ENCODE results near the gene LRRK2.
"Not testable (repeated sequence)": the region's sequence is repeated elsewhere in the genome, so short reads cannot be mapped to it uniquely, and the experiment has no call there.

Gene LRRK2

DNA sequence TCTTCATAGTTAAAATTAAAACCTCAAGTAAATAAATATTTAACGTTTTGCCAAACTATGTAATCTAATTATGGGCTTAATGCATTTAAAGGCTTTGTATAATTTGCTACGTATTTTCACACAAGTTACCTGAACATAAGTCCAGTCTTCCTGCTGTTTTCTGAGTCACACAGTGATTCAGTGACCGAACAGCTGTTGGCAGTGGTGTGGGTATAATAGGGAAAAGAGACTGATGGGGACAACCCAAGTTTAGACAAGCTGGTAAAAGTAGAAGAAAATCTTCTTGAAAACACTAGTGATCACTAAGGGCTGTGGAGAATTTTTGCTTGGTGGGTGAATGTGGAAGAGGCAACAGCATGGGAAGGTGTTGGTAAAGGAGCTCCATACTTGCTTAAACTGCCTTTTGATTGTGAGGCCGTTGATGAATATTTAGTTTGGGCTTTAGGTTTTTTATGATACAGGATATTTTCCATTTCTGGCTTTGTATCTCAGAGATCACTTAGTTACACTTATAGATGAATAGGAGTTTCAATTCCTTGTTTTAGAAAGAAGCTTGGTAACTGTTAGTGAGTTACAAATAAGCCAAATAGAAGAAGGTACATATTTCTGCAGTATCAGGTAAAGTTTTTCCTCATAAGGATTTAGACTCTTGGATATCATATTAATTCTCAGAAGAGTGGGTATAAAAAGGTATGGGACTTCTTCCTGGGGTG lies 23.9 kb downstream of the LRRK2 start:
- Histone ChIP-seq H3K9me3 (ENCODE audit: control insufficient read depth in 2 of 2, low read length in 2 of 2) (no peaks in the 10 kb centered on the region), H3K27me3 (ENCODE audit: control insufficient read depth in 1 of 2, insufficient read depth in 2 of 2, low read length in 2 of 2) (no peaks in the 10 kb centered on the region), H3K9ac (ENCODE audit: low read length in 2 of 2) (no peak overlapping the region), H3K36me3 (ENCODE audit: control insufficient read depth in 2 of 2, insufficient read depth in 2 of 2, low read length in 2 of 2) (peaks cover 5 to 12% of the 10 kb centered on the region in 2 donors), H3K4me3 (ENCODE audit: low read length in 2 of 2) (no peak overlapping the region), H3K4me1 (ENCODE audit: control insufficient read depth, insufficient read depth, low read length) (no peaks in the 10 kb centered on the region), H3K27ac (ENCODE audit: low read length) (no peak overlapping the region)

DNA sequence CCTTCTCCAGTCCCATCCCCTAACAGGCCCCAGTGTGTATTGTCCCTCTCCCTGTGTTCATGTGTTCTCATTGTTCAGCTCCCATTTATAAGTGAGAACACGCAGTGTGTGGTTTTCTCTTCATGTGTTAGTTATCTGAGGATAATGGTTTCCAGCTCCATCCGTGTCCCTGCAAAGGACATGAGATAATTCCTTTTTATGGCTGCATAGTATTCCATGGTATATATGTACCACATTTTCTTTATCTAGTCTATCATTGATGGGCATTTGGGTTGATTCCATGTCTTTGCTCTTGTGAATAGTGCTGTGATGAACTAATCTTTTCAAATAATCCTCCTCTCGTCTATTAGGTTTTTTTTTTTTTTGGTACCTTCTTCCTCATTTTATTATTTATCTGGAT lies 25.9 kb downstream of the LRRK2 start:
- not testable (repeated sequence) for H3K9me3 ChIP-seq (ENCODE audit: control insufficient read depth in 2 of 2, low read length in 2 of 2); H3K27me3 ChIP-seq (ENCODE audit: control insufficient read depth in 1 of 2, insufficient read depth in 2 of 2, low read length in 2 of 2); H3K27ac ChIP-seq (ENCODE audit: low read length); H3K4me1 ChIP-seq (ENCODE audit: control insufficient read depth, insufficient read depth, low read length); H3K4me3 ChIP-seq (ENCODE audit: low read length in 2 of 2); H3K9ac ChIP-seq (ENCODE audit: low read length in 2 of 2)
- peaks cover 5 to 12% of the 10 kb centered on the region in 2 donors for H3K36me3 ChIP-seq (ENCODE audit: control insufficient read depth in 2 of 2, insufficient read depth in 2 of 2, low read length in 2 of 2)

DNA sequence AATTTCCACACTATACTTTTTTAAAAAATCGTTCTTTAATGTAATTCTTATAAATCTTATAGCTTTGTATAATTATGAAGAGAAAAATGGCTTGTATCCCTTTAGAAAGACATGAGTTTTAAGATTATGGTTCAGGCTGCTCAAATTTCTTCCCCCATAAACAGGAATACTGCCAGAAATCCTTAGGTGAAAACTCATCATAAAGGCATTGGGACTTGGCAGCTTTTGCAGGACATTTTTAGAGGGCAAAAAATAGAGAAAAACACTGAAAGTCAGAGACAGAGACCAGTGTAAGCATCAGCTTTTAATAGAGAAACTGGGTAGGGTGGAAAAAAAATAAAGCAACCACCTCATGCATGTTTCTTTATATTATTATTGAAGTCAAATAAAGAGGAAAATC lies 29.1 kb downstream of the LRRK2 start:
- Histone ChIP-seq H3K9me3 (ENCODE audit: control insufficient read depth in 2 of 2, low read length in 2 of 2) (no peaks in the 10 kb centered on the region), H3K4me1 (ENCODE audit: control insufficient read depth, insufficient read depth, low read length) (no peaks in the 10 kb centered on the region), H3K4me3 (ENCODE audit: low read length in 2 of 2) (no peak overlapping the region), H3K27ac (ENCODE audit: low read length) (no peak overlapping the region), H3K9ac (ENCODE audit: low read length in 2 of 2) (no peak overlapping the region), H3K27me3 (ENCODE audit: control insufficient read depth in 1 of 2, insufficient read depth in 2 of 2, low read length in 2 of 2) (no peaks in the 10 kb centered on the region), H3K36me3 (ENCODE audit: control insufficient read depth in 2 of 2, insufficient read depth in 2 of 2, low read length in 2 of 2) (peaks cover 9% of the 10 kb centered on the region in 2 donors)

DNA sequence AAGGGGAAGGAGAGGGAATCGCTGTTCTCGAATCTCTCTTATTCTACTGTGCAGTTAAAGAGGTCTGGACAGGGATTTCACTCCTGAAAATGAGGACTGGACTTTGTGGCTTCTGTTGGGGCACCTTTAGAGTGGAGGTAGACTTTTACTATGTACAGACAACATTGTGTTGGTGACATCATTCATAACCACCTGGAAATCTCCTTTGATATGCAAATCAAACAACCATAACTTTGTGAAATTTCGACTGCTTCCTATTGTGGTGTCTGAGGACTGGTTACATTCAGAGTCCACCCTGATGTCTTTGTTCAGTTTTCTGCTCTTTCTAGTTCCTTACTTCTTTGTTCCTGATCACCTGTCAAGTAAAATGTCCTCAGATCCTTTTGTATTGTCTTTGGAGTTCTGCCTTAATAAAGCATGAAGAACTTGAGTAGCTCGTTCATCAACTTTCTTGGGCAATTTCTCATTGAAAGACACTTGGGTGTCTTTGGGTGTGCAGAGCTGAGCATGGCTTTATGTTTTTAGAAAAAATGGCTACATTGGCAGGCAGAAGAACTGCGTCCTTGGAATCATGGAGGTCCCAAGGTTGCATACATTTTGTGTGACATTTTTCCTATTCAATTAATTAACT lies 29.8 kb downstream of the LRRK2 start:
- Histone ChIP-seq H3K9ac (ENCODE audit: low read length in 2 of 2) (no peak overlapping the region), H3K4me1 (ENCODE audit: control insufficient read depth, insufficient read depth, low read length) (no peaks in the 10 kb centered on the region), H3K9me3 (ENCODE audit: control insufficient read depth in 2 of 2, low read length in 2 of 2) (no peaks in the 10 kb centered on the region), H3K27ac (ENCODE audit: low read length) (no peak overlapping the region), H3K27me3 (ENCODE audit: control insufficient read depth in 1 of 2, insufficient read depth in 2 of 2, low read length in 2 of 2) (no peaks in the 10 kb centered on the region), H3K4me3 (ENCODE audit: low read length in 2 of 2) (no peak overlapping the region), H3K36me3 (ENCODE audit: control insufficient read depth in 2 of 2, insufficient read depth in 2 of 2, low read length in 2 of 2) (peaks cover 9 to 12% of the 10 kb centered on the region in 2 donors)

DNA sequence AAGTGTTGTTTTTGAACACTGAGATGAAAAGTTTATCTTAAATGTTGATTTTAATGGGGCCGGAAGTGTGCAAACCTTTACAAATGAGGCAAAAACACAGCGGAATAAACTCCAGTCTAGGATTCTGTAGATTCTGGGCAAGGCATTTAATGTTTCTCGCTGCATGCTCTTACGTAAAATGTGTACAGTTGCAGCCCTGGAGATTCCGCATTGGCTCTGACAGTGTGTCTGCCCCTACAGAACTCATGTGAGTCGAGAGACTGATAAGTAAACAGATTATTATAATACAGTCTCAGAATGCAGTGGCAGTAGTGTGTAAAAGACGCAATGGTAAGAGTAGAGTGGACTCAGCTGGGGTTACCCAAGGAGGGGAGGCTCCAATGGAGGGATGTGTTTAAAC lies 33.6 kb downstream of the LRRK2 start:
- peaks cover 2 to 10% of the 10 kb centered on the region in 2 donors for H3K36me3 ChIP-seq (ENCODE audit: control insufficient read depth in 2 of 2, insufficient read depth in 2 of 2, low read length in 2 of 2)
- H3K27me3 ChIP-seq (ENCODE audit: control insufficient read depth in 1 of 2, insufficient read depth in 2 of 2, low read length in 2 of 2), result no peaks in the 10 kb centered on the region
- no peaks in the 10 kb centered on the region for H3K4me1 ChIP-seq (ENCODE audit: control insufficient read depth, insufficient read depth, low read length)
- H3K27ac ChIP-seq (ENCODE audit: low read length), result no peak overlapping the region
- no peak overlapping the region for H3K4me3 ChIP-seq (ENCODE audit: low read length in 2 of 2)
- no peak overlapping the region for H3K9ac ChIP-seq (ENCODE audit: low read length in 2 of 2)
- H3K9me3 ChIP-seq (ENCODE audit: control insufficient read depth in 2 of 2, low read length in 2 of 2), result no peaks in the 10 kb centered on the region

DNA sequence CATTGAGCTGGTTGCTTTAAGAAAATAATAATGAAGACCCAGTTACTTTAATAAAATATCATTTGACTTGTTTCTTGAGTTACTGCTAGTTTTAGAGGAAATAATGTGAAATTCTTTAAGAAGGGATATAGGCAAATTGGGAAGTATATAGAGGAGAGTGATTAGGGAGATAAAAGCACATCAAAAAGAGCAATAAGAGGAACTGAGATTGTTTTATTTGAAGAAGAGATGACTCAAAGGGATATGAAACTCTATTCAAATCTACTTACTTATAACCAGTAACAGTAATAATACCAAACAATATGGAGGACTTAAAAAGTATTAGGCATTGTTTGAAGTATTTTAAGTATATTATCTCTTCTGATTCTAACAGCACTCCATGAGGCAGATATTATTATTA lies 37.1 kb downstream of the LRRK2 start:
- Histone ChIP-seq H3K36me3 (ENCODE audit: control insufficient read depth in 2 of 2, insufficient read depth in 2 of 2, low read length in 2 of 2) (peaks cover 2 to 7% of the 10 kb centered on the region in 2 donors), H3K4me3 (ENCODE audit: low read length in 2 of 2) (no peak overlapping the region), H3K9me3 (ENCODE audit: control insufficient read depth in 2 of 2, low read length in 2 of 2) (no peaks in the 10 kb centered on the region)

DNA sequence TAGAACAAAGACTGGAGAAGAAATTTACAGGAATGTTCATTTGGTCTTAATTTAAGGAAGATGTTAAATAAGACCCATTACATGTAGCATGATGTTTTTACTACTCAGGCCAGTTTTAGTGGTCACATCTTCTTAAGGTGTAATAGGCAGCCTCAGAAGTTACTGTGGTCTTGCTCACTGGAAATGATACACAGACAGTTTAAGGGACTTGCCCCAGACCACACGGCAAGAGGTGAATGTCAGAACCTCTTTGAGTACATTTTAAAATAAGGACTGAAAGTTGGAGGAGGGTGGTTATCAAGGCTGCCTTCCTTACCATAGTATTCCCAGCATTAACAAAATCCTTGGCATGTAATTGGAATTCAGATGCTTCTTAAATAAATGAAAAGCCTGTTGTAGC lies 37.9 kb downstream of the LRRK2 start:
- no peaks in the 10 kb centered on the region for H3K27me3 ChIP-seq (ENCODE audit: control insufficient read depth in 1 of 2, insufficient read depth in 2 of 2, low read length in 2 of 2)
- H3K9ac ChIP-seq (ENCODE audit: low read length in 2 of 2), result no peak overlapping the region
- H3K4me1 ChIP-seq (ENCODE audit: control insufficient read depth, insufficient read depth, low read length), result no peaks in the 10 kb centered on the region
- no peak overlapping the region for H3K27ac ChIP-seq (ENCODE audit: low read length)
- no peak overlapping the region for H3K4me3 ChIP-seq (ENCODE audit: low read length in 2 of 2)
- peaks cover 2 to 9% of the 10 kb centered on the region in 2 donors for H3K36me3 ChIP-seq (ENCODE audit: control insufficient read depth in 2 of 2, insufficient read depth in 2 of 2, low read length in 2 of 2)
- H3K9me3 ChIP-seq (ENCODE audit: control insufficient read depth in 2 of 2, low read length in 2 of 2), result no peaks in the 10 kb centered on the region

More for the DNA sequence above, 37.1 kb downstream of the LRRK2 start:
- Histone ChIP-seq H3K27me3 (ENCODE audit: control insufficient read depth in 1 of 2, insufficient read depth in 2 of 2, low read length in 2 of 2) (no peaks in the 10 kb centered on the region), H3K27ac (ENCODE audit: low read length) (no peak overlapping the region), H3K9ac (ENCODE audit: low read length in 2 of 2) (no peak overlapping the region), H3K4me1 (ENCODE audit: control insufficient read depth, insufficient read depth, low read length) (no peaks in the 10 kb centered on the region)

DNA sequence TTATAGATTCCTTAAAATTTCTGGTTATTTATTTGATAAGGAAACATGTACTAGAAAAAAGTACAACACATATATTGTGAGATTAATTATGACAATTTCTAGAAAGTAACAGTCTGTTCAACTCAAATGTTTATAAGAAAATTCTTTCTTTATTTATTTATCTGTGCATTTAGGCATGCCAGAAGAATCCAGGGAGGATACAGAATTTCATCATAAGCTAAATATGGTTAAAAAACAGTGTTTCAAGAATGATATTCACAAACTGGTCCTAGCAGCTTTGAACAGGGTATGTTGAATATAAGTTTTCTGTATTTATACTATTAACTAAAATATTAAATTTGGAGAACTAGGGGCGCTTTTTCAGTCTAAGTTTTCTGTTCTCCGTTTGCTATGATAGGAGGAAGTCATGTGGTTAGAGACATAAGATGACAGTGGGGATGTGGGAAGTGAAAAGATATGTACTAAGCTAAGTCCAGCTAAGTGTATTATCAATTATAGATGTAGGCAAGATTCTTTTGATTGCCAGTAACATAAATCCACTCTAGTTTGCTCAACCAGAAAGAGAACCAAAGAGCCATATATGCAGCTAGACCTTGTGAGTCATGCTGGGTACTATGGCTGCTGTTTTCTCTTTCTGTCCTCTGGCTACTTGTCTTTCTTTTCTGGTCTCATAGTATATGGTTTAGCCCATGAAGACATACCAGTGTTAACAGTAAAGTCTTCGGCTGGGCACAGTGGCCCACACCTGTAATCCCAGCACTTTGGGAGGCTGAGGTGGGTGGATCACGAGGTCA lies 39.0 kb downstream of the LRRK2 start:
- no peaks in the 10 kb centered on the region for H3K9me3 ChIP-seq (ENCODE audit: control insufficient read depth in 2 of 2, low read length in 2 of 2)
- H3K4me3 ChIP-seq (ENCODE audit: low read length in 2 of 2), result no peak overlapping the region
- no peaks in the 10 kb centered on the region for H3K27me3 ChIP-seq (ENCODE audit: control insufficient read depth in 1 of 2, insufficient read depth in 2 of 2, low read length in 2 of 2)
- no peak overlapping the region for H3K27ac ChIP-seq (ENCODE audit: low read length)
- H3K4me1 ChIP-seq (ENCODE audit: control insufficient read depth, insufficient read depth, low read length), result no peaks in the 10 kb centered on the region
- peaks cover 2 to 9% of the 10 kb centered on the region in 2 donors for H3K36me3 ChIP-seq (ENCODE audit: control insufficient read depth in 2 of 2, insufficient read depth in 2 of 2, low read length in 2 of 2)
- H3K9ac ChIP-seq (ENCODE audit: low read length in 2 of 2), result no peak overlapping the region

DNA sequence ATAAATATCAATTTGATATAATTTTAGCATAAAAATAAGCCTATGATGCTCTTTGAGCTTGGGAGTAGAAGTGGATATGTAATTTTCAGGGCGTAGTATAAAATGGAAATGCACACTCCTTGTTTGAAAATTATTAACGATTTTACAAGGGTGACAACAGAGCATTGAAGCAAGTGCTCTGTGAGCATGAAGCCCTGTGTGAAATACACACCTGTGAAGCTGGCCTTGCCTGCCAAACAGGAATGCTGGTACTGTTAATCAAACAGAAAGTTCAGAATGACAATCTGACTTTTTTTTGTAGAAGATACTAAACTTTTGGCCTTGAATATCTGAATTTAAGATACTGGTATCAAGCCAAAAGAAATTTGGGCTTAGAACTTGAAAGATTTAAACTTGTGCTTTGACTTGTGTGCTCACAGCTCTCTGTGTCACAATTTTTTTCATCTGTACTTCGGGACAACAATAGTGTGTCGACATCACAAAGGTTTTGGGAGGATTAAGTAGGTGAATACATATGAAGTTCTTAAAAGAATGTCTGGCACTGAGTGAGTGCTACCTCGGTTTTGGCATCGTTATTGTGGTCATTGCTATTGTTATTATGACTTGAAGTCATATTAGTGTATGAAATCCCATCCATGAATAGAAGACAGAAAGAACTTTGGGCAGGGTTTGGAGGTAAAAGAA lies 47.3 kb downstream of the LRRK2 start:
- H3K9ac ChIP-seq (ENCODE audit: low read length in 2 of 2), result no peak overlapping the region
- H3K27me3 ChIP-seq (ENCODE audit: control insufficient read depth in 1 of 2, insufficient read depth in 2 of 2, low read length in 2 of 2), result no peaks in the 10 kb centered on the region
- H3K36me3 ChIP-seq (ENCODE audit: control insufficient read depth in 2 of 2, insufficient read depth in 2 of 2, low read length in 2 of 2), result peaks cover 0 to 1% of the 10 kb centered on the region in 2 donors
- no peak overlapping the region for H3K27ac ChIP-seq (ENCODE audit: low read length)
- no peaks in the 10 kb centered on the region for H3K9me3 ChIP-seq (ENCODE audit: control insufficient read depth in 2 of 2, low read length in 2 of 2)
- no peak overlapping the region for H3K4me3 ChIP-seq (ENCODE audit: low read length in 2 of 2)
- H3K4me1 ChIP-seq (ENCODE audit: control insufficient read depth, insufficient read depth, low read length), result no peaks in the 10 kb centered on the region

DNA sequence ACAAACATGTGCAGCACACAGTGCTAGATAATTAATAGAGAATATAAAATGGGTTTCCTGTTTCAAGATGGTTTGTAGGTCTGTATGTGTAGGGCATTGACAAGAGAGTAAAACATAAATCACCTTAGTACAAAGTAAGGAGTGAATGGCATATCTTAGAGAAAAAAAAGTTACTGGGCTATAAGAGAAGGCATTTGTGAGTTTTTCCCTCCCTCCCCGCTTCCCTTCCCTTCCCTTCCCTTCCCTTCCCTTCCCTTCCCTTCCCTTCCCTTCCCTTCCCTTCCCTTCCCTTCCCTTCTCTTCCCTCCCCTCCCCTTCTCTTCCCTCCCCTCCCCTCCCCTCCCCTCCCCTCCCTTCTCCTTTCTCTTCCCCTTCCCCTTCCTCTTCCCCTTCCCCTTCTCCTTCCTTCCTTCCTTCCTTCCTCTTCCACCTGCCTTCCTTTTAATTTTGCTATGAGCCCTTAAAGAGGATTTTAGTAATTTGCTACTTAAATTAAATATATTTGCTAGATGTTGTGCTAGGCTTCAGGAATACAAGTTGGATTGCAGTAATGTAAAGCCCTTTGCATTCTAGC lies 57.1 kb downstream of the LRRK2 start:
- no peaks in the 10 kb centered on the region for H3K9me3 ChIP-seq (ENCODE audit: control insufficient read depth in 2 of 2, low read length in 2 of 2)
- H3K4me3 ChIP-seq (ENCODE audit: low read length in 2 of 2), result no peak overlapping the region
- no peak overlapping the region for H3K9ac ChIP-seq (ENCODE audit: low read length in 2 of 2)
- H3K27ac ChIP-seq (ENCODE audit: low read length), result no peak overlapping the region
- peaks cover 9 to 18% of the 10 kb centered on the region in 2 donors for H3K36me3 ChIP-seq (ENCODE audit: control insufficient read depth in 2 of 2, insufficient read depth in 2 of 2, low read length in 2 of 2)
- H3K4me1 ChIP-seq (ENCODE audit: control insufficient read depth, insufficient read depth, low read length), result no peaks in the 10 kb centered on the region
- no peaks in the 10 kb centered on the region for H3K27me3 ChIP-seq (ENCODE audit: control insufficient read depth in 1 of 2, insufficient read depth in 2 of 2, low read length in 2 of 2)
